Keratinocyte (primary cell): ENCODE data around the gene INHBE. TPM values are rescaled to one million over a fixed set of nuclear protein-coding genes. Genes with fewer than 3 reads are reported as not detected.

Source experiments
- DNase-seq: peaks from one replicate; pipeline ENCODE4 v3.0.0-alpha.2; 2011; ENCODE audit warnings: low read depth, missing footprints, low spot score
- FAIRE-seq: peaks from 2 replicates; lab custom pipeline; 2011; peaks lifted over from hg19 to GRCh38; lab: Jason Lieb, UNC
- H2AFZ ChIP-seq: 2 replicates; pipeline ENCODE4 v1.6.0; 2012; ENCODE audit warnings: low read length, control low read depth, inconsistent platforms; ENCODE audit not compliant: control insufficient read depth
- H3K27ac ChIP-seq: 2 replicates; pipeline ENCODE4 v1.5.1; 2011; ENCODE audit warnings: low read length; ENCODE audit not compliant: control insufficient read depth, insufficient read depth
- H3K27me3 ChIP-seq: 3 replicates; pipeline ENCODE4 v1.6.0; 2011; ENCODE audit warnings: low read length; ENCODE audit not compliant: control insufficient read depth, insufficient read depth; ENCODE audit errors: extremely low read depth
- H3K36me3 ChIP-seq, 2 experiments: 2 replicates in 1 of 2; 3 replicates in 1 of 2; pipeline ENCODE4 v1.5.1; 2011; ENCODE audit warnings: low read length in 2 of 2, mild to moderate bottlenecking in 1 of 2; ENCODE audit not compliant: control insufficient read depth in 2 of 2, insufficient read depth in 2 of 2; ENCODE audit errors: extremely low read depth in 1 of 2
- H3K4me1 ChIP-seq: 3 replicates; pipeline ENCODE4 v1.5.1; 2011; ENCODE audit warnings: low read length; ENCODE audit not compliant: control insufficient read depth, insufficient read depth; ENCODE audit errors: extremely low read depth
- H3K4me2 ChIP-seq: 3 replicates; pipeline ENCODE4 v1.6.0; 2011; ENCODE audit warnings: low read depth, low read length; ENCODE audit not compliant: control insufficient read depth, insufficient read depth; ENCODE audit errors: extremely low read depth
- H3K4me3 ChIP-seq, 3 experiments: fragments of 200-600 bp in 1 of 3; sonication (generic) in 1 of 3; 2 replicates in 2 of 3; 3 replicates in 1 of 3; pipeline ENCODE4 v1.5.1; 2011 to 2016; ENCODE audit warnings: low read length in 3 of 3, mild to moderate bottlenecking in 3 of 3, control low read depth in 2 of 3, inconsistent platforms in 1 of 3, low read depth in 1 of 3, mixed read lengths in 1 of 3, mixed run types in 1 of 3, moderate library complexity in 1 of 3; ENCODE audit not compliant: control insufficient read depth in 2 of 3, insufficient read depth in 2 of 3; ENCODE audit errors: extremely low read depth in 1 of 3
- H3K79me2 ChIP-seq: 2 replicates; pipeline ENCODE4 v1.6.0; 2012; ENCODE audit warnings: low read length; ENCODE audit not compliant: control insufficient read depth, insufficient read depth
- H3K9ac ChIP-seq: 3 replicates; pipeline ENCODE4 v1.6.0; 2011; ENCODE audit warnings: low read length; ENCODE audit not compliant: control insufficient read depth, insufficient read depth; ENCODE audit errors: extremely low read depth
- H3K9me1 ChIP-seq: 3 replicates; pipeline ENCODE4 v1.6.0; 2011; ENCODE audit warnings: low read length; ENCODE audit not compliant: control insufficient read depth, insufficient read depth; ENCODE audit errors: extremely low read depth
- H3K9me3 ChIP-seq: 2 replicates; pipeline ENCODE4 v1.5.1; 2012; ENCODE audit warnings: low read depth, low read length; ENCODE audit not compliant: control insufficient read depth
- H4K20me1 ChIP-seq: 3 replicates; pipeline ENCODE4 v1.6.0; 2011; ENCODE audit warnings: low read length; ENCODE audit not compliant: control insufficient read depth, insufficient read depth; ENCODE audit errors: extremely low read depth
- EZH2 ChIP-seq: IDR thresholded peaks from one replicate; pipeline ENCODE4 v1.6.1; 2012; ENCODE audit warnings: inconsistent platforms, mild to moderate bottlenecking, low read length, moderate library complexity
- dilution Hi-C: fragments of 300-500 bp; cut with MboI; formaldehyde crosslinking; loops from one replicate; pipeline ENCODE4 v1.7.0; 2020; ENCODE audit warnings: low sequenced_read_pairs; ENCODE audit not compliant: extremely low pct_ligation_motif_present
- polyA plus RNA-seq, 5 experiments: library from polyadenylated mRNA; depleted of rRNA in 3 of 5; stranded (reverse) in 3 of 5; stranded (forward) in 1 of 5; unstranded in 1 of 5; fragments of >200 nt; gene quantifications; 1 replicate in 1 of 5; 2 replicates in 3 of 5; 3 replicates in 1 of 5; pipeline versions ENCODE4 v1.2.1 to v1.2.3, GENCODE V29; 2011 to 2012; ENCODE audit warnings: missing spikeins in 2 of 5, low read depth in 1 of 5, low replicate concordance in 1 of 5
- TF ChIP-seq, protein P1 (sequence below), 3 experiments: IDR thresholded peaks in 1 of 3; conservative IDR thresholded peaks in 1 of 3; optimal IDR thresholded peaks in 1 of 3; 2 replicates in 2 of 3; 3 replicates in 1 of 3; pipeline versions ENCODE3 to v1.5.1; 2011; ENCODE audit warnings: low read length in 3 of 3, mild to moderate bottlenecking in 3 of 3, moderate library complexity in 2 of 3, control low read depth in 1 of 3, inconsistent platforms in 1 of 3; ENCODE audit not compliant: insufficient read depth in 2 of 3; ENCODE audit errors: extremely low read depth in 1 of 3

The INHBE gene
- polyA plus RNA-seq, 1 donor (not counting 4 experiments of a cell fraction or from before 2014, with no cell fraction given), result not detected

DNA sequence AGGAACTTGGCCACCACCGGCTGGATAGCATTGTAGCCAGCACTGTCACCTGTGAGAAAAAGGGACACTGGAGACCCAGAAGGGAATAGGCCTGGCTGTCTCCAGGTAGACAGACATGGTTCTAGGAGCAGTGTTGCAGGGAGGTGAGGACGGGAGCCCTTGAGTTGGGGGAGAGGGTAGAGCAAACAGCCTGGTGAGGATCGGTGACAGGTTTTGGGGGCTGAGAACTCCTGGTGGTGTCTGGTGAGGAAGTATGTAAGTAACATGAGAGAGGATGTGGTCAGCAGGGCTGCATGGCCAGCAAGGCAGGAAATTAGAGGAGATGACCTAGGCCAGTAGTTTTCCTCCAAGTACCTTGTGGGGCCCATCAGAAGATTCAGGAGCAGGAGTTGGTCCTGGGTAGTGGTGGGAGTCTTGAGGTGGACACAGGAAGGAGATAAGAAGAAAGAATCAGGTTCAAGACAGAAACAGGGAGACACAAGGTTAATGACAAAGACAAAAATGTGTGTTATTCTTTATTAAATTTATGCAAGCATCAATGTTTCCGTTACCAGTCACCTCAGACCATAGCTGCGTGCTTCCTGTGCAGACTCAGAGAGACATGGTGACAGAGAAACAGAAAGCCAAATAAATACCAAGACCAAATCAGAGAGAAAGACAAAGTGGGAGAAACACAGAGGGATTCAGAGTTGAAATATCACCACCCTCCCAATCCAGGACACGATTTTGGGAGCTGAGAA, 24.4 kb downstream of the INHBE start, which contains the start of gene ARHGAP9:
ARHGAP9 (minus strand) TSS at position 491 of the 740 bp plus-strand sequence; CDS start at position 31, 460 bp downstream.
- Histone ChIP-seq H3K4me3 (no peak within 1 kb of the TSS), H3K4me2 (no peak within 1 kb of the TSS), H3K79me2 (no peaks in the 10 kb centered on the region), H3K27me3 (peaks cover 51% of the 10 kb centered on the region), H3K27ac (no peak within 1 kb of the TSS), H3K9me3 (no peaks in the 10 kb centered on the region), H4K20me1 (no peaks in the 10 kb centered on the region), H3K36me3 (no peaks in the 10 kb centered on the region), H3K9me1 (no peaks in the 10 kb centered on the region), H2AFZ (no peak within 1 kb of the TSS), H3K9ac (no peak within 1 kb of the TSS), H3K4me1 (peaks cover 3% of the 10 kb centered on the region)
- FAIRE-seq (no peak), DNase-seq (no peak)
- TF ChIP-seq, protein P1, sequence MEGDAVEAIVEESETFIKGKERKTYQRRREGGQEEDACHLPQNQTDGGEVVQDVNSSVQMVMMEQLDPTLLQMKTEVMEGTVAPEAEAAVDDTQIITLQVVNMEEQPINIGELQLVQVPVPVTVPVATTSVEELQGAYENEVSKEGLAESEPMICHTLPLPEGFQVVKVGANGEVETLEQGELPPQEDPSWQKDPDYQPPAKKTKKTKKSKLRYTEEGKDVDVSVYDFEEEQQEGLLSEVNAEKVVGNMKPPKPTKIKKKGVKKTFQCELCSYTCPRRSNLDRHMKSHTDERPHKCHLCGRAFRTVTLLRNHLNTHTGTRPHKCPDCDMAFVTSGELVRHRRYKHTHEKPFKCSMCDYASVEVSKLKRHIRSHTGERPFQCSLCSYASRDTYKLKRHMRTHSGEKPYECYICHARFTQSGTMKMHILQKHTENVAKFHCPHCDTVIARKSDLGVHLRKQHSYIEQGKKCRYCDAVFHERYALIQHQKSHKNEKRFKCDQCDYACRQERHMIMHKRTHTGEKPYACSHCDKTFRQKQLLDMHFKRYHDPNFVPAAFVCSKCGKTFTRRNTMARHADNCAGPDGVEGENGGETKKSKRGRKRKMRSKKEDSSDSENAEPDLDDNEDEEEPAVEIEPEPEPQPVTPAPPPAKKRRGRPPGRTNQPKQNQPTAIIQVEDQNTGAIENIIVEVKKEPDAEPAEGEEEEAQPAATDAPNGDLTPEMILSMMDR (optimal IDR thresholded peaks at IDR 0.05 in 1 of 3, IDR thresholded peaks at IDR 0.05 in 1 of 3, conservative IDR thresholded peaks at IDR 0.05 in 1 of 3; ENCODE audit: extremely low read depth in 1 of 3, insufficient read depth in 2 of 3, low read length in 3 of 3), result no peak
- no peak for TF ChIP-seq EZH2
- dilution Hi-C loops, result no loop called here

DNA sequence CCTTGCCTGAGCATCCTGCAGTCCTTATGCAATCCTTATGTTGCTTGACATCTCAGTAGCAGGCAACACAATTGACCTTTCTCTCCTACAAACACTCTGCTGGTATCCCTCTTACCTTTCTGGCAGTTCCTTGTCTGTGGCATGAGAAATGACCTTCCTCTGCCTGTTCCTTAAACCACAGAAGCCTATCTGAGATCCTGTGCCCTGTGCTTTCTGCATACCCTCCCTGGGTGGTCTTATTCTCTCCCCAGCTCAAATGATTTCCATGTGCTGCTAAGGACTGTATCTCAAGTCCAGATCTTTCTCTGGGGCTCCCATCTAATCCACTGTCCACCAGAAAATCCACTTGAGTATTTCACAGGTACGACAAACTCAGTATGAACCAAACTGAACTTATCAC, 26.6 kb downstream of the INHBE start:
- H3K9me1 ChIP-seq, result no peaks in the 10 kb centered on the region
- H3K27ac ChIP-seq, result no peak overlapping the region
- H3K36me3 ChIP-seq, result no peaks in the 10 kb centered on the region
- no peaks in the 10 kb centered on the region for H4K20me1 ChIP-seq
- H3K9me3 ChIP-seq, result no peaks in the 10 kb centered on the region
- H2AFZ ChIP-seq, result no peak overlapping the region
- FAIRE-seq (no peak), DNase-seq (no peak)
- peaks cover 30% of the 10 kb centered on the region for H3K27me3 ChIP-seq
- dilution Hi-C loops, result no loop called here
- no peaks in the 10 kb centered on the region for H3K4me1 ChIP-seq
- no peaks in the 10 kb centered on the region for H3K79me2 ChIP-seq
- H3K4me2 ChIP-seq, result no peak overlapping the region
- no peak overlapping the region for H3K4me3 ChIP-seq
- no peak overlapping the region for H3K9ac ChIP-seq
- TF ChIP-seq, protein P1 (optimal IDR thresholded peaks at IDR 0.05 in 1 of 3, IDR thresholded peaks at IDR 0.05 in 1 of 3, conservative IDR thresholded peaks at IDR 0.05 in 1 of 3; ENCODE audit: extremely low read depth in 1 of 3, insufficient read depth in 2 of 3, low read length in 3 of 3), result no peak
- TF ChIP-seq EZH2, result no peak
